ENCODE data around the gene YIPF2.
"Not testable (repeated sequence)": the region's sequence is repeated elsewhere in the genome, so short reads cannot be mapped to it uniquely, and the experiment has no call there.

YIPF2 gene

GRCh38 chr19:10911579-10912363 is 16.7 kb downstream of the YIPF2 start:
- DNase-seq (ENCODE audit: low read depth in 2 of 2) = no peak

GRCh38 chr19:10908380-10908960 is 20.0 kb downstream of the YIPF2 start:
- no peak for DNase-seq (ENCODE audit: low read depth in 2 of 2)

DNA sequence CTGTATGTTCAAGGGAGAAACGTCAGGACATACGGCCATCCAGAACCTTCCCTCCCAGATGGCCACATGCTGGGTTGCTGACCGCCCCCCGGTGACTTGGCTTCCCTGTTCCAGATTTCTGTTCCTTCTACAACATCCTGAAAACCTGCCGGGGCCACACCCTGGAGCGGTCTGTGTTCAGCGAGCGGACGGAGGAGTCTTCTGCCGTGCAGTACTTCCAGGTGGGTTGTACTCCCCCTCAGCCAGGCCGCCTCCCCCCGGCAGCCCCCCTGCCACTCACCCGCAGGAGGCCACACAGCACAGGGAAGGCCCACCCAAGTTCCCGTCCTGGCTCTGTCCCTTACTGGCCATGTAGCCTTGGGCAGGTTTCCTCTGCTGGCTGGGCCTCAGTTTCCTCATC is 20.5 kb downstream of the YIPF2 start:
- DNase-seq (ENCODE audit: low read depth in 2 of 2) = no peak

GRCh38 chr19:10899151-10899653 is 29.2 kb downstream of the YIPF2 start:
- no peak for DNase-seq (ENCODE audit: low read depth in 2 of 2)

DNA sequence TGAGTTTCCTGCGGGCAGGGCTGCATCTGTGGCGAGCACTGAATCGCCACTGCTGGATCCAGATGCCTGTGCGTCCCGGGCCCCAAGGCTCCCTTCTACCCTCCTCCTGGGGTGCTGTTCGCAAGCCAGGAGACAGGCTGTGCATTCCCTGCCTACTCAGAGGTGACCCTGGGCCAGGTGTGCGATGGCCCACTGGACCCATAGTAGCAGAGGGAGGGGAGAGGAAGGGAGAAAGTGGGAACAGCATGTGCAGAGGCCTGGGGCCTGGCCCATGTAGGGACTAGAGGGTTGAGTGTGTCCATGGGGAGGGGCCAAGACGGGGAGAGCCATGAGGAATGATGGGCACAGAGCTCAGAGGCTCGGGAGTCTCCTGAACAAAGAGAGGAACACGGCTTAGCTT is 29.8 kb downstream of the YIPF2 start:
- no peak for DNase-seq (ENCODE audit: low read depth in 2 of 2)

DNA sequence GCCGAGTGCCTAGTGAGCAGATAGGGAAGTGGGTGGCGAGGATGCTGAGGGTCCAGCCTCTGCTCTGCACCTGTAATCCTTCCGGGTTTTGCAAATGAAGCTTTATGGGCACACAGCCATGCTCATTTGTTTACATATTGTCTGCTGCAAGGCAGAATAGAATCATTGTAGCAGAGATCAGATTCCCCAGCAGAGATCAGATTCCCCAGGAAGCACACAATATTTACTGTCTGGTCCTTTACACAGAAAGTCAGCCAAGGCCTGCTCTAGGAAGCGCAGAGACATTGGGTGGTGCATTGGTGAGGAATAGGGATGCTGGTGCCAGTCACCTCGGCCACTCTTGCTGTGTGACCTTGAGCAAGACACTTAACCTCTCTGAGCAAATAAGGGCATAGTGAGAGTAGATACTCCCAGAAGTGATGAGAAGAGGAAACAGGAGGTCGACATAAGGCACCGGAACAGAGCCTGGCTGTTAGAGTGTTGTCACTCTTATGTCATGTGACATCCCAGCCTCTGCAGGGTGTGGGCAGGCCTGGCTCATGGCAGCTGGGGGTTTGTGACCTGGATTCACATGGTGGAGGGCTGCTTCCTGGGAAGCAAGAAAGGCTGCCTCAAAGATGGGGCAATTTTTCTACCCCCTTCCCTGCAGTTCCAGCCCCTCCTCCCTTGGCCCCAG is 31.4 kb downstream of the YIPF2 start:
- no peak for DNase-seq (ENCODE audit: low read depth in 2 of 2)

DNA sequence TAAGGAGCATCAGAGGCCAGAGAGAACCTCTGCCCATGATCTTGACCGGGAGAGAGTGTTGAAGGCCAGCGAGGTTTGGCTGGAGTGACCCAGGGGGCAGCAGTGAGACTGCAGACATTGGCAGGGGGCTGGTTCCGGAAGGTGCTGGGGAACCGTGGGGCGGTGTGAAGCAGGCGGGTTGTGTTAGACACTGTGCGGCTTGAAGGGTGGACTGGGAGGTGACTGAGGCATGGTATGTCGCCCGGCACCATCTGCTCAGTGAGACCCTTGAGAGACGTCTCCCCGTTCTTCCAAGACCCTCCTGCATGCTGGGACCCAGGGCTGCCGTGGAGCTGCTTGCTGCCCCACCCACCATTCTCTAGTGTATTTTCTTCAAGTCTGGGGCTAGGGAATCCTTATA is 32.5 kb downstream of the YIPF2 start:
- no peak for DNase-seq (ENCODE audit: low read depth in 2 of 2)

- DNase-seq (ENCODE audit: low read depth in 2 of 2) = no peak
Measured at GRCh38 chr19:10895363-10895762, 33.1 kb downstream of the YIPF2 start.

GRCh38 chr19:10894911-10895213 is 33.6 kb downstream of the YIPF2 start:
- DNase-seq (ENCODE audit: low read depth in 2 of 2) = no peak

DNA sequence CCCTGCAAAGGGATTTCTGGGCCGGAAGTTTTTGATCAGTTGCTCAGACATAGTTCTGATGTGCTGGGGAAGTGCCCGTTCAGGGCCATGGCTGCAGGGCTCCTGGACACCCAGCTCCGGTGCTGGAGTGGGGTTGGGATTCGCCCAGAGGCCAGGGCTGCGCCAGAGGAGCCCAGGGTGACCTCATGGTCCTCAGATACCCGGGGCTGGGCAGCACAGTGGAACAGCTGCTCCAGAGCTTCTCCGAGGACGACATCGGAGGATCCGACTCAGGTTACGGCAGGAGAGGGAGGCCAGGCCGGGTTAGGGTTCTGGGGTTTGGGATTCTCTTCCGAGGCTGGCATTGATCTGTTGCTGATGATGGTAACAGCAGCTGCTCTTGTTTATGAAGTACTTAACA is 36.2 kb downstream of the YIPF2 start:
- no peak for DNase-seq (ENCODE audit: low read depth in 2 of 2)

DNA sequence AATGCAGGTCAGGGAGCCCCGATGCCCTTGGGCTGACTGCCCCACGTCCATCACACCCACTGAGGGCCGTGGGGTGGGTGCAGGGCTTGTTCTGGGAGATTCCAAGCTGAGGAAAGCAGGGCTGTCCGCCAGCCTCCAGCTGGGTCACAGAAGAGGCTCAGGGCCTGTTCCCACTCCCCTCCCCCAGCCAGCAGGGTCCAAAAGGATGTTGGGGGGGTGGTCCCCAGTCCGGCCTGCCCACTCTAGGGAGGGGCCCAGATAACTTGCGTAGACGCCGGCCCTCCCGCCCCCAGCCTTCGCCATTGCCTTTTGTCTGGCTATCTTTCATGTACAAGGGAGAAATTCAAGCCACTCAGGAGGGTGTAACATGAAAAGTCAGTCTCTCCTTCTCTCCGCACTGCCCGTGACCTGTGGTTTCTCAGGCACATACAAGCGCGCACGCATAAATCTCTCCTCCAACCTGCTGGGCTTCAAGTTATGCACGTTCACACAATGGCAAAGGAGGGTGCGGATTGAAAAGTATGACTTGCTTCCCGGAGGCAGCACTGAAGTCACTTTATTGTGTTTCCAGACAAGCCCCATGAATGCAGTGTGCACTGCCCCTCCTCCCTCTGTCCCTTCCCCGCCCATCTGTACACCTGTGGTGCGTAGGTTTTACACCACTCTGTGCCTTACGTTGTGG is 36.9 kb downstream of the YIPF2 start:
- DNase-seq (ENCODE audit: low read depth in 2 of 2) = no peak

GRCh38 chr19:10889880-10890279 is 38.6 kb downstream of the YIPF2 start:
- no peak for DNase-seq (ENCODE audit: low read depth in 2 of 2)

DNA sequence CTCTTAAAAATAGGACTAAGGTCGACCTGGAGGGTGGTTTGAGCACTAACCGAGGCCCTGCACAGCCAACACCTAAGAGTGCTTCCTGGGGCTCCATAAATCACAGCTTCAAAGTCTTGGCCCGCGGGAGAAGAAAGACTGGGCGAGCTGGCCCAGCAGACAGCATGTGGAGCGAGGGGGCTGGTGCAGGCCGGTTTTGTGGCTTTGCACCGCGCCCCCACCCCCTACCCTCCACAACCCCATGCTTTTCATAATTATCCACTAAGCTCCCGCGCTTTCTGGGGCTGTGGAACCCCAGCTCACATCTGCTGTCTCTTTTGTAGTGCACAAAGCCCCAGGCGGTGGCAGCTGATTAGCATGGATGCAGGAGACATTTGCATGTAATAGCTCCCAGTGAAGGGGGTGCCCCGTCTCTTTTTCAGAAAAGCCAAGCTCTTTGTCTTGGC is 40.0 kb downstream of the YIPF2 start:
- DNase-seq (ENCODE audit: low read depth in 2 of 2) = no peak

- no peak for DNase-seq (ENCODE audit: low read depth in 2 of 2)
Measured at GRCh38 chr19:10887616-10888367, 40.6 kb downstream of the YIPF2 start.

- DNase-seq (ENCODE audit: low read depth in 2 of 2) = no peak
Measured at GRCh38 chr19:10885201-10886169, 43.0 kb downstream of the YIPF2 start.

DNA sequence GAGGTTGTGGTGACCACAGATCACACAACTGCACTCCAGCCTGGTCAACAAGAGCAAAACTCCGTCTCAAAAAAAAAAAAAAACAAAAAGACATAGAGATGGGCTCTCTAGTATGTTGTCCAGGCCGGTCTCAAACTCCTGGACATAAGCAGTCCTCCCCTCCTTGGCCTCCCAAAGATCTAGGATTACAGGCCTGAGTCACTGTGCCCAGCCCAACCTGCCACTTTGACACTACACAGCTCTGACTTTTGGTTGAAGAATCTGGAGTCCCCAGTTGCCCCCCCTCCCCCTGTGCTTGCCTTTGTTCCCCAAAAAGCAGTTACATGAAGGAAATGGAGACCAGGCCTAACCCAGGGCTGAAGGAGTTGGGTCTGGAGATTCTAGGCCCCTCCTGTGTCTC is 44.2 kb downstream of the YIPF2 start:
- DNase-seq (ENCODE audit: low read depth in 2 of 2) = no peak

- DNase-seq (ENCODE audit: low read depth in 2 of 2) = no peak
Measured at GRCh38 chr19:10882108-10882457, 46.4 kb downstream of the YIPF2 start.

DNA sequence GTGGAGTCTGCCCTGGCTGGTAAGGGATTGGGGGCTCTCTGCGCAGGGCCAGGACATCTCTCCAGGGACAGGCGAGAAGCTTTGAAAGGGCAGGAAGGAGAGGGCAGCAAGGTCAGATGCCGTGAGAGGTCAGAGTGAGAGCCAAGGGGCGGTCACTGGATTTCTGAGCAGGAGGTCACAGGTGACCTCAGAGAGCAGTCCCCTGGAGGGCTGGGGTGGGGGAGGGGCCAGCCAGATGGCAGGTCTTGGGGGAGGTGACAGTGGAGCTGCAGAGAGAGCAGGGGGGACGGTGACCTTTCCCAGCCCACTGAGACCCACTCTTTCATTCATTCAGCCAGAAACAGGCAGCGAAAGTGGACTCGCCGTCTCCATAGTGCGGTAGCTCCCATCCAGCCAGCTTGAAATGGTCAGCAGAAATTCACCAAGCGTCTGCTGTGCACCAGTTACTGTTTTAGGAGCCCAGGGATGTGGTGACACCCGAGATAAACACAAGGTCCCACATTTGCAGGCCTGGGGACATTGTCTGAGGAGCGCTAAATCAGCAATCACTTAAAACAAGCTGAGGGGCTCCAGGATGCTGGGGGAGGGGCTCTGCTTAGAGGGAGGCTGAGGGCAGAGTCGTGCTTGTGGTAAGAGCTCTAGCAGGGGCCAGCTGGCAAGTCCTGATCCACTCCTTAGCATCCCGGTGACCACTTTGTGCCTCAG is 46.9 kb downstream of the YIPF2 start:
- no peak for DNase-seq (ENCODE audit: low read depth in 2 of 2)

DNA sequence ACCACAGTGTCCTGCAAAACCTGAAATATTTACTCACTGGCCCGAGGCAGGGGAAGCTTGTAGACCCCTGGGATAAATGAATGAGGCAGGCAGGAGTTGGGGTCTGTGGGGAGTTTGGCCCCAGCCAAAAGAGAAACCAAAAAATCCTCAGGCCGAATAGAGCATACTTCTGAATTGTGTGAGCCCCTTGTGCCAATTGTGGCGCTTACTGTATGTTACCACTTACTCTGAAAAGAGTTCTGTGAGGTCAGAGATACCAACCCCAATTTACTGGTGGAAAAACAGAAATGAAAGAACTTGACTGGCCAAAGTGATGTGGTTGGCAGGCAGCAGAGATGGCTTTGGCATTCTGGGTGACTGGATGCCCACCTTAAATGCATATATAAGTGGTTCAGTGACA is 50.2 kb downstream of the YIPF2 start:
- no peak for DNase-seq (ENCODE audit: low read depth in 2 of 2)

GRCh38 chr19:10877608-10878007 is 50.8 kb downstream of the YIPF2 start:
- DNase-seq (ENCODE audit: low read depth in 2 of 2) = not testable (repeated sequence)
